ENCODE results near the gene JAZF1. TPM values are rescaled to one million over a fixed set of nuclear protein-coding genes. Genes with fewer than 3 reads are reported as not detected.

The JAZF1 gene
- total RNA-seq, 2 donors from 2014 or later = 9.3 to 37.4 TPM

DNA sequence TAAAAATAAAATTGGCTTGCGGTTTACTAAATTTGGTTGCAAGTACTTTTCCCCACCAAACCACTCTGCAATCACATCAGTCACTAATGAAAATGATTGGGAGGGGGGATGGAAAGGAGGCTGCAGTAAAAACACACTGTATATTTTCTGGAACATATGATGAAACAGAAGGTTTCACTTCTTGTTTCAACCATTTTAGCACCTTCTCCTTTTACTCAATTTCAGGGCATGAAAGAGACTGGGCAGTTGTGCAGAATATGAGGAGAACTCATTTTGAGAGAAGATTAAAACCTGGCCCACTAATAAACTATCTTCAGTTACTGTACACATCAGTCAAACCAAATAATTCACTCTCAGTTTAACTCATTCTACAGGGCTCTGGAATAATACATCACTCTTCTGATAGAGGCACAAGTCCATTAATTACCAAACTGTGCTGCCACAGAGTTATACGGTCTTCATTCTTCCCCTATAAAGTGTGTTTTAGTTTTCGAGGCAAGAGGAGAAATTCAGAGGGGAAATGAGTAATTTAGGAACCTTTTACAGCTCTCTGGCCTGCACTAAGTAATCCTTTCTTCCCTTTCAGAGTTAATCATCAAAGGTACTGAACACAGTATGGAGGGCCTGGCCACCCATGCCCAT lies 25.5 kb downstream of the JAZF1 start:
- Histone ChIP-seq H3K4me3 (no peak overlapping the region), H3K4me1 (replicated peaks) (no peaks in the 10 kb centered on the region), H3K9me3 (no peaks in the 10 kb centered on the region), H3K36me3 (no peaks in the 10 kb centered on the region), H3K27me3 (replicated peaks; ENCODE audit: insufficient read depth) (no peaks in the 10 kb centered on the region), H3K27ac (no peak overlapping the region)
- intact Hi-C loops (cut with DNase I) = no loop called here
- 69% methylated on average over 3 of the region's 3 CpGs for WGBS
- DNase-seq (ENCODE audit: low spot score) = no peak
- TF ChIP-seq, protein P1, sequence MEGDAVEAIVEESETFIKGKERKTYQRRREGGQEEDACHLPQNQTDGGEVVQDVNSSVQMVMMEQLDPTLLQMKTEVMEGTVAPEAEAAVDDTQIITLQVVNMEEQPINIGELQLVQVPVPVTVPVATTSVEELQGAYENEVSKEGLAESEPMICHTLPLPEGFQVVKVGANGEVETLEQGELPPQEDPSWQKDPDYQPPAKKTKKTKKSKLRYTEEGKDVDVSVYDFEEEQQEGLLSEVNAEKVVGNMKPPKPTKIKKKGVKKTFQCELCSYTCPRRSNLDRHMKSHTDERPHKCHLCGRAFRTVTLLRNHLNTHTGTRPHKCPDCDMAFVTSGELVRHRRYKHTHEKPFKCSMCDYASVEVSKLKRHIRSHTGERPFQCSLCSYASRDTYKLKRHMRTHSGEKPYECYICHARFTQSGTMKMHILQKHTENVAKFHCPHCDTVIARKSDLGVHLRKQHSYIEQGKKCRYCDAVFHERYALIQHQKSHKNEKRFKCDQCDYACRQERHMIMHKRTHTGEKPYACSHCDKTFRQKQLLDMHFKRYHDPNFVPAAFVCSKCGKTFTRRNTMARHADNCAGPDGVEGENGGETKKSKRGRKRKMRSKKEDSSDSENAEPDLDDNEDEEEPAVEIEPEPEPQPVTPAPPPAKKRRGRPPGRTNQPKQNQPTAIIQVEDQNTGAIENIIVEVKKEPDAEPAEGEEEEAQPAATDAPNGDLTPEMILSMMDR (IDR thresholded peaks at IDR 0.05) = no peak
- no peak for TF ChIP-seq POLR2A (IDR thresholded peaks at IDR 0.05)
- no peak for TF ChIP-seq POLR2AphosphoS5 (IDR thresholded peaks at IDR 0.05)

DNA sequence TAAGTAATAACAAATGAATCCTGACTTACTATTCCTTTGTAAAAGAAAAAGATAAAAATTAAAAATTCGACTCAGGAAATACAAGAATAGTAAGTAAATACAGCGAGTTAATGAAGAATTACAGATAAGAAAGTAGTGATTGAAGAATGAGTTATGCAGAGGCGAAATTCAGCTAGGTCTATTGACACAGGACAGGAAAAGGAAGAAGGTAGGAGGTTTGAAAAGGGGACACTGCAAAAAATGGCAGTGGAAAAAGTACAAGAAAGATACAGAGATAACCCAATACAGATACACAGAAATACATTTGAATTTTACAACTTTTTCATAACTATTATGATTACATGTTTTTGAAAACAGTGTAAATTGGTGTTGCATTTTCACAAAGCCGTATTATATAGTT lies 28.0 kb downstream of the JAZF1 start:
- H3K4me3 ChIP-seq = no peak overlapping the region
- intact Hi-C loops (cut with DNase I) = no loop called here
- no peaks in the 10 kb centered on the region for H3K36me3 ChIP-seq
- H3K9me3 ChIP-seq = no peaks in the 10 kb centered on the region
- TF ChIP-seq, protein P1 (IDR thresholded peaks at IDR 0.05) = no peak
- TF ChIP-seq POLR2A (IDR thresholded peaks at IDR 0.05) (no peak), POLR2AphosphoS5 (IDR thresholded peaks at IDR 0.05) (no peak)
- no peak for DNase-seq (ENCODE audit: low spot score)
- WGBS = 68% methylated on average over 4 of the region's 4 CpGs
- H3K4me1 ChIP-seq (replicated peaks) = no peaks in the 10 kb centered on the region
- H3K27me3 ChIP-seq (replicated peaks; ENCODE audit: insufficient read depth) = no peaks in the 10 kb centered on the region
- H3K27ac ChIP-seq = no peak overlapping the region

DNA sequence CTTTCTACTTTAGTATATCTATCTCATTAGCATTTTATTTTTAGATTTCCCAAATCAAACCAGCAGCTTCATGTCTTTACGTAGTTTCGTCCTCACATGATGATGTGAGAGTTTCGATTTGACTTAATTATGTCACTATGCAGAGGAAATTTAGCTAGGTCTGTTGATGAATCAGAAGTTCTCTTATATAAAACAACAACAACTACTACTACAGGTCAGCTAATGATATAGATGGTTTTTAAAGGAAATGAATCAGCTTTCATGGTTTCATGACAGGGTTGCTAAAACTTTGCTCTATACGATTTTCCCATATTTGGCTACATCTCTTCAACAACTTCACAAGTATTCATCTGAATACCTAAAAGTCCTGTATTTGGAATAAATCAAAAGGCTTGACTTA lies 28.6 kb downstream of the JAZF1 start:
- WGBS = 91% methylated on average over 4 of the region's 4 CpGs
- no peak for DNase-seq (ENCODE audit: low spot score)
- H3K4me3 ChIP-seq = no peak overlapping the region
- intact Hi-C loops (cut with DNase I) = no loop called here
- H3K36me3 ChIP-seq = no peaks in the 10 kb centered on the region
- TF ChIP-seq POLR2A (IDR thresholded peaks at IDR 0.05) (no peak), POLR2AphosphoS5 (IDR thresholded peaks at IDR 0.05) (no peak)
- TF ChIP-seq, protein P1 (IDR thresholded peaks at IDR 0.05) = no peak
- H3K4me1 ChIP-seq (replicated peaks) = no peaks in the 10 kb centered on the region
- no peak overlapping the region for H3K27ac ChIP-seq
- no peaks in the 10 kb centered on the region for H3K27me3 ChIP-seq (replicated peaks; ENCODE audit: insufficient read depth)
- no peaks in the 10 kb centered on the region for H3K9me3 ChIP-seq

DNA sequence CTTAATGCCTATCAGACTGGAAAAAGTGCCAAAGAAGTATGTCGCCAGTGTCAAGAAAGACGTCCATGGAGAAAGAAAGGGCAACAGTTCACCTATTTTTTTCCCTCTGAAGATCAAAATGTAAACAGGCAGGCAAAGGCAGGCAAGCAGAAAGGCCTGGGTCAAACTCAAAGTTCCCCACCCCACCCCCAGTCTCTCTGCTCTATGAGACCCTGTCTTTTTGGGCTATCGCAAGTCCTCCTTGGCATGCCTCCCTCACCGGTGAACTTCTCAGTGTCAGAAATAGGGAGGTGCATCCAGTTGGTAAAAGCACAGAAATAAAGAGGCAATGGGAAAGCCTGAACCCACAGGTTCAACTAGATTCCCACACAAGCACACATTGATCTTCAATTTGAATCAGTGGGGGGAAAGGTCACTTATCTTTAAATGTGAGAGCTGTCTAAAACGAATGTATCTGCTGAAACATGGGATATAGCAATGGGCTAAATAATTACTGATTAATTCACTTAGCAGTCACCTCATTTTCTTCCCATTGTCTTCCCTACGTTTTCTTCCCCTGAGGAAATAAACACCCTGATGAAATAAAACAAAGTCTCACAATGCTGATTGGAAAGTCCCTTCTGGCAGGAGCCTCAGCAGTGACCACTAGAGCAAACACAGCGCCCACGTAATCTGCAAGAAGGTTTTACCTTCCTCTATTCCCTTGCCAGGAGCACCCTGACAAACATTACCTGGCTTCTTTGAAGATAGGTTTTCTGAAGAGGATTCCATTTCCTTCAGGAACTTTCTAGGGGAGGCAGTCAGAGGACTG lies 31.1 kb downstream of the JAZF1 start:
- 49% methylated on average over 8 of the region's 8 CpGs for WGBS
- intact Hi-C loops (cut with DNase I) = no loop called here
- TF ChIP-seq, protein P1 (IDR thresholded peaks at IDR 0.05) = no peak
- no peak for TF ChIP-seq POLR2A (IDR thresholded peaks at IDR 0.05)
- TF ChIP-seq POLR2AphosphoS5 (IDR thresholded peaks at IDR 0.05) = no peak
- Histone ChIP-seq H3K27ac (no peak overlapping the region), H3K4me1 (replicated peaks) (no peaks in the 10 kb centered on the region), H3K27me3 (replicated peaks; ENCODE audit: insufficient read depth) (no peaks in the 10 kb centered on the region), H3K4me3 (no peak overlapping the region), H3K36me3 (no peaks in the 10 kb centered on the region), H3K9me3 (no peaks in the 10 kb centered on the region)
- DNase-seq (ENCODE audit: low spot score) = no peak

Data from prostate gland (tissue), 2 donors.